HG03159 (cell line): ENCODE data around the gene CYP3A7.
"Not testable (repeated sequence)": the region's sequence is repeated elsewhere in the genome, so short reads cannot be mapped to it uniquely, and the experiment has no call there.

Experiments
- ATAC-seq: cut with Tn5 transposase; IDR thresholded peaks from one replicate; pipeline ENCODE4 v1.9.1; 2021; ENCODE audit warnings: mild to moderate bottlenecking, moderate library complexity; ENCODE audit not compliant: unreplicated experiment

CYP3A7 gene

DNA sequence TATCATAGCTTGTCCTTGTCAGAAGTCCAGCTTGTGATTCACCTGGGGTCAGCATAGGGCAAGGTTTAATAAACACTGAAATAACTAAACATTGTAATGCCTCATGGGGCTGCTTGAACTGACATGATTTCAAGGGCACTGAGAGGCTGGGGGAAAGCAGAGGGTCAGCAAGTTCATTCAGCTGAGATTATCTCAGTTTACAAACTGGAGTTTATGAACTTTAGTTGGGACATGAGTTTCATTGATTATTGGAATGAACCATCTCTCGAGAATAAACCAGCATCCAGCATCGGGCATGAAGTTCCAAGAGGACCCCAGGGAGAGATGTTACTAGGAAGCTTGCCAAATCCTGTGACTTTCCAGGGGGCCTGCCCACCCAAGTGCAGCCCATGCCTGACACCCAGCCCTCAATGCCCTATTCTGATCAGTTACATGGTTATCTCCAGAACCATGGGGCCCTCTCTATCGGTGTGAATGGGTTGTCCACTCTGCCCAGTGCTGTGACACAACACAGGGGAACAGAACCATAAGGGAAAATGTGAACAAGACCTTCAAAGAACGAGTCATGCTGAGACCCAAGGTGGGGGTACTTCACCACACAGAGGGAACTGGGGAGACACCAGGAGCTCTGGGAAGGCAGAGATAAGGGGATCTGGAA lies 7.9 kb upstream of the CYP3A7 start:
- ATAC-seq = no peak

DNA sequence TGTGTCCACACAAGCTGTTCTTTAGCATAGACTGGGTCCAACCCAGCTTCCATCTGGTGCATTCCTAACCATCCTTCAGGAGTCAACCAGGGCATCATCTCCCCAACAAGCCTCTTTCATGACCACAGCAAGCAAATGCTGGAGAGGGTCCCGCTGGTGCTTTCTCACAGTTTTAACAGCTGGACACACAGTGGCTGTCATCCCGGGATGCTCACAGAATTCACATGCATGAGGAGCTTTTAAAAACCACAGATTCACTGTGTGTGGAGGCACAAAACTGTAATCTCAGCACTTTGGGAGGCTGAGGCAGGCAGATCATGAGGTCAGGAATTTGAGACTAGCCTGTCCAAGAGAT lies 6.4 kb upstream of the CYP3A7 start:
- ATAC-seq = no peak

DNA sequence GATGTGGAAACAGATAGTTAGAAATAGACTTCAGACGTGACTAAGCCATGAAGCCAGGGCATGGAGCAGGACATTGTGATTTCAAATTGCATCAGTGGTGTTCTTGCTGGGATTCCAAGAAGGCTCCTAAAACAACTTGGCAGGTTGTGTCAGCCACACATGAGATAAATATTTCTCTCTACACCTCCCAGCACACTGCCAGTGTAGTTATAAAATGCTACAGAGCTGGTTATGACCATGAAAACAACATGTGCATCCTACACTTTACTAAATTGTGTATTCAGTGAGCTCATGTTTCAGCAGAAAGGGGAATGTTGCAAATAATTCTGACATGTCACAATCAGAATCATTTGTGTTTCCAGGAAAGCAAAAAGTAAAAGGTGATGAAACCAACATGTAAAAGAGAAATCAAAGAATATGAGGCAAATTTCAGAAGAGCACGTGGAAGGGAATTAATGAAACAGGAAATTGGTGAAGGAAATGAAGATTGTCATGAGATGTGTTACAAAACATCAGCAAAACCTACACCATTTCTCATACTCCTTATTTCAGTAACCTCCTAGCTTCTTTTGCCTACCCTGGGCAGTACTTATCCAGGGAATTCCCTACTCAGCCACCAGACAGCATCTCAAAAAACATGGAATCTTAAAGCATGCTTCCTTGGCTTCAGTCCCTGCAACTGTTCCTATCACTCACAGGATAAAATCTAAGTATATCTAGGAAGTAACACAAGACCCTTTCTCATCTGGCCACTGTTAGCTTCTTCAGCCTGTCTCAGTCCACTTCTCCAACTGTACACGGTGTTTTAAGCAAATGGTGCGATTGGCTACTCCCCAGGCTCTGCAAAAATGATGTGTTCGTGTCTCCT lies 5.8 kb upstream of the CYP3A7 start:
- no peak for ATAC-seq

- ATAC-seq = no peak
These were observed 4.9 kb upstream of the CYP3A7 start for GRCh38 chr7:99739699-99740572.

DNA sequence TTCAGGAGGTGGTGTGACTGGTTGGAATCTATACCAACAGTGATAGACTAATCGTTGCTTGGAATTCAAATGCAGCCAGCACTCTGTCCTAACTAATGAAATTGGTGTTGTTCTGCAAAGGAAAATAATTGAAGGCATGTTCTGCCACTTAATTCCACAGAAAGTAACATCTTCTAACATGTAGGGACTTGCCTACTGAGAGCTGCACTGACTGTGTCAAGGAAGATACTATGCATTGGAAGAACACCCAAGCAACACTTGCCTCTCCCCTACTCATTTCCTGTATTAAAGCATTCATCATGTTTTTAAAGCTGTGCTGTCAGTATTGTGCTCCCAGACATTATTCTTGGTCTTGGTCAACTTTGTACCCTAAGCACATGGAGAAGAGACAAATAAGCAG lies 2.7 kb upstream of the CYP3A7 start:
- ATAC-seq = no peak

GRCh38 chr7:99736667-99737066 lies 1.7 kb upstream of the CYP3A7 start:
- not testable (repeated sequence) for ATAC-seq

GRCh38 chr7:99733448-99733847 lies 1.5 kb downstream of the CYP3A7 start:
- ATAC-seq = no peak

- ATAC-seq = no peak
These were observed 2.0 kb downstream of the CYP3A7 start for GRCh38 chr7:99733003-99733402.

DNA sequence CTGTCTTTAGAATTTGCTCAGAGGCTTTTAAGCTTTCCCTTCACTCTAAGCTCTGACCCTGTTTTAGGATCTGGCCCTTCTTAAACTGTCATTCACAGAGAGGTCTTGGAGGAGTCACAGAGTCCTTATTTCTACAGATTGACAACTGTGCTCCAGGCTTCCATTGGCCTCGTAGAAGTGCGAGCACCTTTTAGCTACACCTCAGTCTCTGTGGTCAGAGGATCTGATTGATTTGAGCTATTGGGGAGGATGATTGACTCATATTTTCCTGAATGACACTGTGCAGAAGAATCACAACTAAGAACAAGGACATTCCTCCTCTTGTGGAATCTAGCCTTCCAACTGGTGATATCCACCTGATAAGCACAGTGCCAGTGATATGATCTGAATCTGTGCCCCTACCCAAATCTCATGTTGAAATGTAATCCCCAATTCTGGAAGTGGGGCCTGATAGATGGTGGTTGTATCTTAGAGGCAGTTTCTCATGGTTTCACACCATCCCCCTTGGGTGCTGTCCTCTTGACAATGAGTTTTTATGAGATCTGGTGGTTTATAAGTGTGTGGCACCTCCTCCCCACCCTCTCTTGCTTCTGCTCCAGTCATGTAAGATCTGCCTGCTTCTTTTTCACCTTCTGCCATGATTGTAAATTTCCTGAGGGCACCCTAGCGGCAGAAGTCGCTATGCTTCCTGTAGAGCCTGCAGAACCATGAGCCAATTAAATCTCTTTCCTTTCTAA lies 3.2 kb downstream of the CYP3A7 start:
- ATAC-seq = no peak

GRCh38 chr7:99730992-99731391 lies 4.0 kb downstream of the CYP3A7 start:
- ATAC-seq = no peak

GRCh38 chr7:99730238-99730810 lies 4.7 kb downstream of the CYP3A7 start:
- ATAC-seq = no peak

- ATAC-seq = no peak
These were observed 5.3 kb downstream of the CYP3A7 start for GRCh38 chr7:99729486-99730237.

DNA sequence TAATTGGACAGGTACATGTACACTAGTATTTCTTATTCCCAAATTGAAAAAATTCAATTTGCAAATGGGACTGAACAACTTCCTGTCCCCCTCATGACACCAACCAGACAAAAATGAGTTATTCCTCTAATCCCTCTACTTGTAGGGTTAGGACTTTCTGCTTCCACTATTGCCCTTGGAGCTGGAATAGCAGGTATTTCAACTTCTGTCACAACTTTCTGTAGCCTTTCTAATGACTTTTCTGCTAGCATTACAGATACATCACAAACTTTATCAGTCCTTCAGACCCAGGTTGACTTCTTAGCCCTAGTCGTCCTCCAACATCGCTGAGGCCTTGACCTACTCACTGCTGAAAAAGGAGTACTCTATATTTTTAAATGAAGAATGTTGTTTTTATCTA lies 6.4 kb downstream of the CYP3A7 start:
- no peak for ATAC-seq

- ATAC-seq = not testable (repeated sequence)
These were observed 11.8 kb downstream of the CYP3A7 start for GRCh38 chr7:99723201-99723600.

- no peak for ATAC-seq
These were observed 14.0 kb downstream of the CYP3A7 start for GRCh38 chr7:99720800-99721595.

- no peak for ATAC-seq
These were observed 14.8 kb downstream of the CYP3A7 start for GRCh38 chr7:99719996-99720769.

DNA sequence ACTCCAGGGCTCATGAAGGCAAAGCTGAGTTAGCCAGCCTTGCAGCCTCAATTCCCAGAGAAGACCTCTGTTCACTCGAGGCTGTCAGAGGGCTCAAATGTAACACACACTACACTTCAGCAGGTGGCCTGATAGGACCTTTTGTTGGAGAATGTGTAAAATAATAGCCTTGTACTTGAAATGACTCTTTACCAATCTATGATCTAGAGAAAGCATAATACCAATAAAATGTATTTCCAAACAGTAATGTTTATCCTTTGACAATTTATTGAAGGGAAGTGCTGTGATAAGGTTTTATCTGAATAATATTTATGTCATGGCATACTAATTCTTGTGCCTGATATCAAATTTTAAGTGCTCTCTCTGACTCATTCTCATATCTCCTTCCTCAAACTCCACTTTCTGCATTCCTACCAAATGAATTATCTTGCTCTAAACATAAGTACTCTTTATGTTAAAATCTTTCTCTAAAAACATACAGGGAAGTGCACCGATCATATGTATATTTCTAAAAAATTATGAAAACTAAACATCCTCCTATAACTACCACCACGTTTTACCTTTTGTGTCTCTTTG lies 20.9 kb downstream of the CYP3A7 start:
- ATAC-seq = no peak
